WTC11 (cell line): ENCODE measurements around the gene WDR76. TPM values are rescaled to one million over a fixed set of nuclear protein-coding genes. Genes with fewer than 3 reads are reported as not detected.
A peak's percentile ranks its signal among the peaks of the same experiment; 100 is the strongest.

Experiments
- CDX4 ChIP-seq: fragments of 250-450 bp; sonication (Bioruptor Pico); IDR thresholded peaks from 2 replicates; pipeline ENCODE4 v1.9.0; 2021; ENCODE audit warnings: moderate library complexity, mild to moderate bottlenecking, inconsistent platforms, borderline replicate concordance
- CREM ChIP-seq: sonication (generic); formaldehyde crosslinking; IDR thresholded peaks from 2 replicates; pipeline ENCODE4 v1.8.1; 2022; ENCODE audit warnings: mild to moderate bottlenecking, missing genetic modification reagents, moderate library complexity
- E2F4 ChIP-seq: sonication (generic); formaldehyde crosslinking; IDR thresholded peaks from 2 replicates; pipeline ENCODE4 v1.8.1; 2022; ENCODE audit warnings: low read depth, mild to moderate bottlenecking, moderate library complexity, missing genetic modification reagents, borderline replicate concordance
- E2F5 ChIP-seq: sonication (generic); formaldehyde crosslinking; IDR thresholded peaks from 2 replicates; pipeline ENCODE4 v1.8.1; 2022; ENCODE audit warnings: mild to moderate bottlenecking, moderate library complexity, missing genetic modification reagents
- ETV6 ChIP-seq: sonication (generic); formaldehyde crosslinking; IDR thresholded peaks from 2 replicates; pipeline ENCODE4 v1.8.1; 2022; ENCODE audit warnings: mild to moderate bottlenecking, missing genetic modification reagents
- GABPB1 ChIP-seq: sonication (generic); formaldehyde crosslinking; IDR thresholded peaks from 2 replicates; pipeline ENCODE4 v1.8.1; 2023; ENCODE audit warnings: mild to moderate bottlenecking, missing genetic modification reagents
- KAT7 ChIP-seq: sonication (generic); formaldehyde crosslinking; IDR thresholded peaks from 2 replicates; pipeline ENCODE4 v1.8.1; 2023; ENCODE audit warnings: missing genetic modification reagents, mild to moderate bottlenecking, borderline replicate concordance
- MYBL2 ChIP-seq: sonication (generic); formaldehyde crosslinking; IDR thresholded peaks from 2 replicates; pipeline ENCODE4 v1.8.1; 2023; ENCODE audit warnings: mild to moderate bottlenecking, moderate library complexity, missing genetic modification reagents
- NFE2L1 ChIP-seq: sonication (generic); formaldehyde crosslinking; IDR thresholded peaks from 2 replicates; pipeline ENCODE4 v1.8.1; 2023; ENCODE audit warnings: missing genetic modification reagents
- NR2C2 ChIP-seq: sonication (generic); formaldehyde crosslinking; IDR thresholded peaks from 2 replicates; pipeline ENCODE4 v1.8.0; 2022; ENCODE audit warnings: mild to moderate bottlenecking, missing genetic modification reagents
- PREB ChIP-seq: sonication (generic); formaldehyde crosslinking; IDR thresholded peaks from 2 replicates; pipeline ENCODE4 v1.8.1; 2022; ENCODE audit warnings: mild to moderate bottlenecking, missing genetic modification reagents, moderate library complexity, borderline replicate concordance
- RELA ChIP-seq: sonication (generic); formaldehyde crosslinking; IDR thresholded peaks from 2 replicates; pipeline ENCODE4 v1.8.1; 2022; ENCODE audit warnings: missing genetic modification reagents, mild to moderate bottlenecking, borderline replicate concordance
- RORB ChIP-seq: fragments of 250-450 bp; sonication (Bioruptor Pico); IDR thresholded peaks from 2 replicates; pipeline ENCODE4 v1.9.0; 2021; ENCODE audit warnings: mild to moderate bottlenecking
- SMAD3 ChIP-seq: sonication (generic); formaldehyde crosslinking; IDR thresholded peaks from 2 replicates; pipeline ENCODE4 v1.8.0; 2022; ENCODE audit warnings: missing genetic modification reagents, mild to moderate bottlenecking, borderline replicate concordance
- SP1 ChIP-seq: sonication (generic); formaldehyde crosslinking; conservative IDR thresholded peaks from 2 replicates; pipeline ENCODE4 v1.8.1; 2022; ENCODE audit warnings: missing genetic modification reagents
- STAT6 ChIP-seq: sonication (generic); formaldehyde crosslinking; conservative IDR thresholded peaks from 2 replicates; pipeline ENCODE4 v1.8.1; 2023; ENCODE audit warnings: mild to moderate bottlenecking, low read depth, missing genetic modification reagents, moderate library complexity
- TEAD4 ChIP-seq: sonication (generic); formaldehyde crosslinking; IDR thresholded peaks from 2 replicates; pipeline ENCODE4 v1.8.0; 2022; ENCODE audit warnings: mild to moderate bottlenecking, missing genetic modification reagents
- TP53 ChIP-seq: sonication (generic); formaldehyde crosslinking; IDR thresholded peaks from 2 replicates; pipeline ENCODE4 v1.8.1; 2023; ENCODE audit warnings: mild to moderate bottlenecking, missing genetic modification reagents
- ZBTB21 ChIP-seq: sonication (generic); formaldehyde crosslinking; IDR thresholded peaks from 2 replicates; pipeline ENCODE4 v1.8.1; 2023; ENCODE audit warnings: mild to moderate bottlenecking, missing genetic modification reagents, borderline replicate concordance
- ZMAT4 ChIP-seq: fragments of 250-450 bp; sonication (Bioruptor Pico); IDR thresholded peaks from 2 replicates; pipeline ENCODE4 v1.9.0; 2021; ENCODE audit warnings: mild to moderate bottlenecking
- ZNF317 ChIP-seq: sonication (generic); formaldehyde crosslinking; IDR thresholded peaks from 2 replicates; pipeline ENCODE4 v1.8.1; 2023; ENCODE audit warnings: low read depth, mild to moderate bottlenecking, moderate library complexity, missing genetic modification reagents, borderline replicate concordance
- ZNF396 ChIP-seq: fragments of 250-450 bp; sonication (Bioruptor Pico); IDR thresholded peaks from 2 replicates; pipeline ENCODE4 v1.8.0; 2021; ENCODE audit warnings: mild to moderate bottlenecking, moderate library complexity, borderline replicate concordance
- ZNF425 ChIP-seq: fragments of 250-450 bp; sonication (Bioruptor Pico); conservative IDR thresholded peaks from 2 replicates; pipeline ENCODE4 v1.9.0; 2021; ENCODE audit warnings: mild to moderate bottlenecking
- ZNF532 ChIP-seq: fragments of 250-450 bp; sonication (Bioruptor Pico); IDR thresholded peaks from 2 replicates; pipeline ENCODE4 v1.9.0; 2021; ENCODE audit warnings: mild to moderate bottlenecking, borderline replicate concordance
- total RNA-seq: library from RNA; stranded (reverse); gene quantifications from 3 replicates; pipeline ENCODE4 v1.2.3, GENCODE V29; 2021

WDR76 gene
- total RNA-seq, 1 experiment from 2014 or later, result 16.2 TPM

- TF ChIP-seq PREB (CRISPR knock-in tag) (no peak), STAT6 (CRISPR knock-in tag) (no peak), NFE2L1 (peak; percentile 50; the same call in 1 of the 2 replicates), RELA (0 out of 2 replicates have a peak, but pooled peaks have one; percentile 48), ZNF532 (CRISPR knock-in tag) (no peak), SMAD3 (CRISPR knock-in tag) (peak; percentile 25; the same call in 1 of the 2 replicates), E2F5 (CRISPR knock-in tag) (peak; percentile 99), NR2C2 (CRISPR knock-in tag) (no peak), RORB (CRISPR knock-in tag) (no peak), TP53 (no peak), E2F4 (CRISPR knock-in tag) (peak; percentile 85; the same call in 1 of the 2 replicates), CREM (peak; percentile 59; the same call in 1 of the 2 replicates), KAT7 (CRISPR knock-in tag) (peak; percentile 37; the same call in 1 of the 2 replicates), CDX4 (CRISPR knock-in tag) (no peak), GABPB1 (CRISPR knock-in tag) (peak; percentile 31; the same call in 1 of the 2 replicates), ZNF396 (CRISPR knock-in tag) (no peak), ZBTB21 (no peak), TEAD4 (CRISPR knock-in tag) (no peak), ZMAT4 (CRISPR knock-in tag) (no peak), ZNF425 (no peak), MYBL2 (CRISPR knock-in tag) (peak; percentile 67; the same call in 1 of the 2 replicates), ZNF317 (CRISPR knock-in tag) (no peak), SP1 (CRISPR knock-in tag) (peak; percentile 78), ETV6 (peak; percentile 88)
Observed at GRCh38 chr15:43826508-43827341, at the start of gene WDR76 (continued).
